Bronchial epithelial cell (primary cell): ENCODE results near the gene HAUS8. TPM values are rescaled to one million over a fixed set of nuclear protein-coding genes. Genes with fewer than 3 reads are reported as not detected.

Experiments used
- DNase-seq: peaks from one replicate; pipeline ENCODE4 v3.0.0-alpha.2; 2010; ENCODE audit warnings: low read depth
- FAIRE-seq: peaks from 2 replicates; lab custom pipeline; 2011; peaks lifted over from hg19 to GRCh38; lab: Jason Lieb, UNC
- H3K27me3 ChIP-seq: 2 replicates; pipeline ENCODE4 v1.5.1; 2011; ENCODE audit warnings: low read length; ENCODE audit not compliant: control insufficient read depth, insufficient read depth
- H3K36me3 ChIP-seq: 2 replicates; pipeline ENCODE4 v1.5.1; 2011; ENCODE audit warnings: low read length; ENCODE audit not compliant: control insufficient read depth, insufficient read depth
- H3K4me3 ChIP-seq: 2 replicates; pipeline ENCODE4 v1.5.1; 2011; ENCODE audit warnings: mild to moderate bottlenecking, low read depth, low read length, control low read depth
- CTCF ChIP-seq: IDR thresholded peaks from 2 replicates; pipeline ENCODE4 v1.5.1; 2011; ENCODE audit warnings: mild to moderate bottlenecking, moderate library complexity, low read length, control low read depth, inconsistent platforms; ENCODE audit not compliant: insufficient read depth, severe bottlenecking
- total RNA-seq: library from RNA; depleted of rRNA; stranded (reverse); fragments of >200 nt; gene quantifications from 2 replicates; pipeline ENCODE4 v1.2.1, GENCODE V29; 2014

HAUS8 gene
- total RNA-seq, 1 donor from 2014 or later: 1.3 TPM

DNA sequence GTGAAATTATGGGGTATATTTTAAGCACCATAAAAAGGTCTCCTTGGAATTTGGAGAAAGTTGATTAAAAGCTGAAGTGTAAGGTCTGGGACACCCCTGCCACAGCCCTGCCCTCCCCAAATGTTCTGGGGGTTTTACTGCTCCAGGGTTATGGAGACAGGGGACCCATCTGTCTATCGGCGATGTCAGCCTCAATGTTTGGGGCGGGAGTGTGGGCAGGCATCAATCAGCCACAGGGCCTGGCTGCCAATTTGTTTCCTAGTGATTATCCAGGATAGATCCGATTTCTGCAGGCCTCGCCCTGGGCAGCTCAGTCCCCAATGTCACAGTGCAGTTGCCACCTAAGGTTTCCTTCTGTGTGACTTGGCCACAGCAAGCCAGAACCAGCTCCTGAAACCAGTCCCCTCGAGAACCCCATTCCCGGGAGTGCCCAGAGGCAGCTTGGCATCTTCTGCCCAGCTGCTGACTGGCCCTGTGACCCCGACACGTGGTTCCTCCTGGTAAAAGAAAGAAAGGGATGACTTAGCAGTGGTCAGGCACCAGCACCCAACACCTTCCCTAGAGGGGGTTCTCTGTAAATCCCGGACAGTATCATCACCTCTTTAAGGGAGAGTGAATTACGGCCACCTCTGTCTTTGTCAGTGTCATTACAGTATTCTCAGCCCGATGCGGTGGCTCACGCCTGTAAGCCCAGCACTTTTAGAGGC is 41.9 kb upstream of the HAUS8 start:
- no peaks in the 10 kb centered on the region for H3K27me3 ChIP-seq
- TF ChIP-seq CTCF: no peak
- H3K4me3 ChIP-seq: no peak overlapping the region
- FAIRE-seq (no peak), DNase-seq (no peak)
- H3K36me3 ChIP-seq: peaks cover 4% of the 10 kb centered on the region

DNA sequence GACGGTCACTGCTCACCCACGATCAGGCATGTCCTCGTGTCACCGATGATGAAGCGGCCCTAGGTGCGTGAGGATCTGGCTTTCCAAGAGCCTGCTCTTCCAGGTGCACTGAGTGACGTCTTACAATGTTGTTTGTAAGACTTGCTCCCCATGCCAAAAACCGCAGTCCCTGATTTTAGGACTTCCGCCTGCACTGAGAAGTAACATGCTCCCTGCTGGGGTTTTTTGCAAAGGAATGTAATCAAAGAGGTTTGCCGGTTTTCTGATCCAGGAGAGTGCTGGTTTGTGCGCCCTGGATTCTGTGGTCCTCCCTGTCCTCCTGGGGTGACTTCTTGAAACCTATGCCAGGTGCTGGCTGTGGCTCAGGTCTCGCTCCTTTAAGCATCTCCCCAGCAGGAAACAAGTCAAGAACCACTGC is 39.2 kb upstream of the HAUS8 start:
- Histone ChIP-seq H3K4me3 (no peak overlapping the region), H3K27me3 (no peaks in the 10 kb centered on the region), H3K36me3 (peaks cover 11% of the 10 kb centered on the region)
- FAIRE-seq: no peak
- TF ChIP-seq CTCF: no peak
- DNase-seq: peak; percentile 51

DNA sequence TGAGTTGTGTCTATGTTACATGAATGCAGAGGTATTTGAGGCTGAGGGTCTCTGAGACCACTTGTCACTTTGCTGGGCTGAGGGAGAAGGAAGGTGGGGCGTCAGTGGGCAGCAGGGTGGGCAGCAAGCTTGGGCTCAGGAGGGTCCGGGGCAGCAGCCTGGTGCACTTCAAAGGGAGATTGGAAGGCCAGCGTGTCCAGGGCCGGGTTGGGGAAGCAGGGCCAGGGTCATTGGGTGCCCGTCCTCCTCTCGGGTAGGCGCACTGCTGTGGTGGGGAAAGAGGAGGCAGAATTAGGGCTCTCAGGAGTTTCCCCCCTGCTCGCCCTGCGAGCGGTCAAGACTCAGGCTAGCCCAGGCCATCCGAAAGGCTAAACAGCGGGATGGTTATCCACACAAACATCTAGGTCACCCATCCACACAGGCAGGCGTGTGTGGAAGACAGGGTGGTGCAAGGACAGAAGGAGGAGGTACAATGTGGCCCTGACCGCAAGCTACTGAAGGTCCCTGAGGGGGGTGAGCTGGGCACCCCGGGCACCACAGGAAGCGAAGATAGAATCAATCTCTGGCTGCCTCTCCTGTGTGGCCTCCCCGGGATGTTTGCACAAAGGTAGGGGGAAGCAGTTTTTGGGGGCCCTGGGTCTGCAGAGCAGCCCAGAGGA is 38.0 kb upstream of the HAUS8 start:
- TF ChIP-seq CTCF: no peak
- no peaks in the 10 kb centered on the region for H3K27me3 ChIP-seq
- peaks cover 10% of the 10 kb centered on the region for H3K36me3 ChIP-seq
- DNase-seq: no peak
- no peak overlapping the region for H3K4me3 ChIP-seq
- no peak for FAIRE-seq

DNA sequence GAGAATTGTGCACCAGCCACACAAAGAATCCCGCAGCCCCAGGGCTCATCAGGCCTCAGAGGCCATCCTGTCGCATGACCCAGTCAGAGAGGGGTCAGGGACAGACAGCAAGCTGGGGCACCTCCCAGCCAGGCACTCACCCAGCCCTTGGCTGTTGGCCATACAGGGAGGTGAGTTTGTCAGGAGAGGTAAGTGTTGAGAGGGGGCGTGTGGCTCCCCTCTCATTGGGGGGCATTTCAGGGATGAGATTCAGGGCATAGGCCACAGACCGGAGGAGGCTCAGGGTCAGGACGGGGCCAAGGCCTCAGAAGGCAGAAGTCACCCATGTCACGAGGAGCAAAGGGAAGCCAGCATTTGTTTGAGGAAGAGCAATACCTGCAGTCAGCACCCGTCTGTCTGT is 37.4 kb upstream of the HAUS8 start:
- TF ChIP-seq CTCF: no peak

GRCh38 chr19:17112271-17112670 is 37.0 kb upstream of the HAUS8 start:
- no peak overlapping the region for H3K4me3 ChIP-seq
- FAIRE-seq: no peak
- DNase-seq: no peak

More for the DNA sequence above, 37.4 kb upstream of the HAUS8 start:
- DNase-seq: no peak
- Histone ChIP-seq H3K27me3 (no peaks in the 10 kb centered on the region), H3K4me3 (no peak overlapping the region), H3K36me3 (peaks cover 10% of the 10 kb centered on the region)
- no peak for FAIRE-seq

More at GRCh38 chr19:17112271-17112670, 37.0 kb upstream of the HAUS8 start:
- Histone ChIP-seq H3K36me3 (peaks cover 10% of the 10 kb centered on the region), H3K27me3 (no peaks in the 10 kb centered on the region)
- no peak for TF ChIP-seq CTCF
